ENCODE results near the gene GRHPR. TPM values are rescaled to one million over a fixed set of nuclear protein-coding genes. Genes with fewer than 3 reads are reported as not detected.

GRHPR gene
- total and polyA plus RNA-seq, 10 of the 15 experiments (the other 5 are each of a cell fraction or from before 2014, with no cell fraction given): 52.4 to 194 (median 126) TPM

DNA sequence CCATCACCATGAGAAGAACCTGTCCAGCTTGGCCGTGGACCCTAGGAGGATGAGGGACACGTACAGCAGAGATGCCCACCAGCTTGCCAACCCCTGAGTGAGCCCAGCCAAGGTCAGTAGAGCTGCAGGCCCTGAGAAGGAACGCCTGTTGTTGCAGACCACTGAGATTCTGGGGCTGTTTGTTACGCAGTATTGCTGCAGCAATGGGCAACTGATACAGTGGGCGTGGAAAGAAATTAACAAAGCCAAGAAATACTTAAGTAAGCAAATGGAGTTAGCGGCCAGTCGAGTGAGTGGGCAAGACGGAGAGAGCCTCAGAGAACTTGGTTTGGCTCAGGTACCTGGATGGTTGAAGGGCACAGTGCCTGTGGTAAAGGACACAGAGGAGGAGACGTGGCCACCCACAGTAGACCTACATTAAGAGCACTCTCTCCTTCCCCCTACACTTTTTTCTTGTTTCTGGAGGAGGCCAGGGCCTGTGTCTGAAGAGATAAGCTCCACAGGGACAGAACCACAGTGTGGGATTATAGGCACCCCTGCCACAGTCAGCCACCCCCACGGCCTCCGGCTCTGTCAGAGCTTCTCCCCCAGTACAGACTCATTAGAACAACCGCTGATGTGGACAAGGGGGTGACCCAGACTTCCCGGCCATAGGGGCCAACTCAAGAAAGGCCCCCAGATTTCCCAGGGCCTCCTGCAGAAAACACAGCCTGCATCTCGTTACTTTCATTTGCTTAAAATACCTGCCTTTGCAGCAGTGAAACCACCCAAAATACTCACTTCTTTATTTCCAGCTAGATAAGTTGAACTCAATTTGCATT lies 40.1 kb upstream of the GRHPR start (continued):
- TF ChIP-seq IRF4 (IDR thresholded peaks at IDR 0.05; ENCODE audit: low read depth, low read length) (0 out of 2 replicates have a peak, but pooled peaks have one; percentile 54), ETV6 (conservative IDR thresholded peaks at IDR 0.05 in 1 of 2, IDR thresholded peaks at IDR 0.05 in 1 of 2; ENCODE audit: borderline replicate concordance in 1 of 2, low read depth in 1 of 2) (0 out of 4 replicates have a peak, but pooled peaks of 1 of the 2 experiments have one; percentile 18), SIN3A (IDR thresholded peaks at IDR 0.05; ENCODE audit: low read depth, low read length) (no peak), KDM1A (IDR thresholded peaks at IDR 0.05; ENCODE audit: borderline replicate concordance) (no peak), EED (IDR thresholded peaks at IDR 0.05; ENCODE audit: low read depth) (peak; percentile 83), ZNF207 (IDR thresholded peaks at IDR 0.05; ENCODE audit: borderline replicate concordance) (0 out of 2 replicates have a peak, but pooled peaks have one; percentile 35), HCFC1 (IDR thresholded peaks at IDR 0.05; ENCODE audit: low read length) (no peak)
- TF ChIP-seq, protein P1, sequence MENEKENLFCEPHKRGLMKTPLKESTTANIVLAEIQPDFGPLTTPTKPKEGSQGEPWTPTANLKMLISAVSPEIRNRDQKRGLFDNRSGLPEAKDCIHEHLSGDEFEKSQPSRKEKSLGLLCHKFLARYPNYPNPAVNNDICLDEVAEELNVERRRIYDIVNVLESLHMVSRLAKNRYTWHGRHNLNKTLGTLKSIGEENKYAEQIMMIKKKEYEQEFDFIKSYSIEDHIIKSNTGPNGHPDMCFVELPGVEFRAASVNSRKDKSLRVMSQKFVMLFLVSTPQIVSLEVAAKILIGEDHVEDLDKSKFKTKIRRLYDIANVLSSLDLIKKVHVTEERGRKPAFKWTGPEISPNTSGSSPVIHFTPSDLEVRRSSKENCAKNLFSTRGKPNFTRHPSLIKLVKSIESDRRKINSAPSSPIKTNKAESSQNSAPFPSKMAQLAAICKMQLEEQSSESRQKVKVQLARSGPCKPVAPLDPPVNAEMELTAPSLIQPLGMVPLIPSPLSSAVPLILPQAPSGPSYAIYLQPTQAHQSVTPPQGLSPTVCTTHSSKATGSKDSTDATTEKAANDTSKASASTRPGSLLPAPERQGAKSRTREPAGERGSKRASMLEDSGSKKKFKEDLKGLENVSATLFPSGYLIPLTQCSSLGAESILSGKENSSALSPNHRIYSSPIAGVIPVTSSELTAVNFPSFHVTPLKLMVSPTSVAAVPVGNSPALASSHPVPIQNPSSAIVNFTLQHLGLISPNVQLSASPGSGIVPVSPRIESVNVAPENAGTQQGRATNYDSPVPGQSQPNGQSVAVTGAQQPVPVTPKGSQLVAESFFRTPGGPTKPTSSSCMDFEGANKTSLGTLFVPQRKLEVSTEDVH (IDR thresholded peaks at IDR 0.05; ENCODE audit: low read depth, partially characterized antibody): no peak
- TF ChIP-seq, protein P2, sequence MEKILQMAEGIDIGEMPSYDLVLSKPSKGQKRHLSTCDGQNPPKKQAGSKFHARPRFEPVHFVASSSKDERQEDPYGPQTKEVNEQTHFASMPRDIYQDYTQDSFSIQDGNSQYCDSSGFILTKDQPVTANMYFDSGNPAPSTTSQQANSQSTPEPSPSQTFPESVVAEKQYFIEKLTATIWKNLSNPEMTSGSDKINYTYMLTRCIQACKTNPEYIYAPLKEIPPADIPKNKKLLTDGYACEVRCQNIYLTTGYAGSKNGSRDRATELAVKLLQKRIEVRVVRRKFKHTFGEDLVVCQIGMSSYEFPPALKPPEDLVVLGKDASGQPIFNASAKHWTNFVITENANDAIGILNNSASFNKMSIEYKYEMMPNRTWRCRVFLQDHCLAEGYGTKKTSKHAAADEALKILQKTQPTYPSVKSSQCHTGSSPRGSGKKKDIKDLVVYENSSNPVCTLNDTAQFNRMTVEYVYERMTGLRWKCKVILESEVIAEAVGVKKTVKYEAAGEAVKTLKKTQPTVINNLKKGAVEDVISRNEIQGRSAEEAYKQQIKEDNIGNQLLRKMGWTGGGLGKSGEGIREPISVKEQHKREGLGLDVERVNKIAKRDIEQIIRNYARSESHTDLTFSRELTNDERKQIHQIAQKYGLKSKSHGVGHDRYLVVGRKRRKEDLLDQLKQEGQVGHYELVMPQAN (conservative IDR thresholded peaks at IDR 0.05): no peak
- TF ChIP-seq, protein P3, sequence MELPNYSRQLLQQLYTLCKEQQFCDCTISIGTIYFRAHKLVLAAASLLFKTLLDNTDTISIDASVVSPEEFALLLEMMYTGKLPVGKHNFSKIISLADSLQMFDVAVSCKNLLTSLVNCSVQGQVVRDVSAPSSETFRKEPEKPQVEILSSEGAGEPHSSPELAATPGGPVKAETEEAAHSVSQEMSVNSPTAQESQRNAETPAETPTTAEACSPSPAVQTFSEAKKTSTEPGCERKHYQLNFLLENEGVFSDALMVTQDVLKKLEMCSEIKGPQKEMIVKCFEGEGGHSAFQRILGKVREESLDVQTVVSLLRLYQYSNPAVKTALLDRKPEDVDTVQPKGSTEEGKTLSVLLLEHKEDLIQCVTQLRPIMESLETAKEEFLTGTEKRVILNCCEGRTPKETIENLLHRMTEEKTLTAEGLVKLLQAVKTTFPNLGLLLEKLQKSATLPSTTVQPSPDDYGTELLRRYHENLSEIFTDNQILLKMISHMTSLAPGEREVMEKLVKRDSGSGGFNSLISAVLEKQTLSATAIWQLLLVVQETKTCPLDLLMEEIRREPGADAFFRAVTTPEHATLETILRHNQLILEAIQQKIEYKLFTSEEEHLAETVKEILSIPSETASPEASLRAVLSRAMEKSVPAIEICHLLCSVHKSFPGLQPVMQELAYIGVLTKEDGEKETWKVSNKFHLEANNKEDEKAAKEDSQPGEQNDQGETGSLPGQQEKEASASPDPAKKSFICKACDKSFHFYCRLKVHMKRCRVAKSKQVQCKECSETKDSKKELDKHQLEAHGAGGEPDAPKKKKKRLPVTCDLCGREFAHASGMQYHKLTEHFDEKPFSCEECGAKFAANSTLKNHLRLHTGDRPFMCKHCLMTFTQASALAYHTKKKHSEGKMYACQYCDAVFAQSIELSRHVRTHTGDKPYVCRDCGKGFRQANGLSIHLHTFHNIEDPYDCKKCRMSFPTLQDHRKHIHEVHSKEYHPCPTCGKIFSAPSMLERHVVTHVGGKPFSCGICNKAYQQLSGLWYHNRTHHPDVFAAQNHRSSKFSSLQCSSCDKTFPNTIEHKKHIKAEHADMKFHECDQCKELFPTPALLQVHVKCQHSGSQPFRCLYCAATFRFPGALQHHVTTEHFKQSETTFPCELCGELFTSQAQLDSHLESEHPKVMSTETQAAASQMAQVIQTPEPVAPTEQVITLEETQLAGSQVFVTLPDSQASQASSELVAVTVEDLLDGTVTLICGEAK (IDR thresholded peaks at IDR 0.05; ENCODE audit: borderline replicate concordance): no peak
- TF ChIP-seq, protein P4, sequence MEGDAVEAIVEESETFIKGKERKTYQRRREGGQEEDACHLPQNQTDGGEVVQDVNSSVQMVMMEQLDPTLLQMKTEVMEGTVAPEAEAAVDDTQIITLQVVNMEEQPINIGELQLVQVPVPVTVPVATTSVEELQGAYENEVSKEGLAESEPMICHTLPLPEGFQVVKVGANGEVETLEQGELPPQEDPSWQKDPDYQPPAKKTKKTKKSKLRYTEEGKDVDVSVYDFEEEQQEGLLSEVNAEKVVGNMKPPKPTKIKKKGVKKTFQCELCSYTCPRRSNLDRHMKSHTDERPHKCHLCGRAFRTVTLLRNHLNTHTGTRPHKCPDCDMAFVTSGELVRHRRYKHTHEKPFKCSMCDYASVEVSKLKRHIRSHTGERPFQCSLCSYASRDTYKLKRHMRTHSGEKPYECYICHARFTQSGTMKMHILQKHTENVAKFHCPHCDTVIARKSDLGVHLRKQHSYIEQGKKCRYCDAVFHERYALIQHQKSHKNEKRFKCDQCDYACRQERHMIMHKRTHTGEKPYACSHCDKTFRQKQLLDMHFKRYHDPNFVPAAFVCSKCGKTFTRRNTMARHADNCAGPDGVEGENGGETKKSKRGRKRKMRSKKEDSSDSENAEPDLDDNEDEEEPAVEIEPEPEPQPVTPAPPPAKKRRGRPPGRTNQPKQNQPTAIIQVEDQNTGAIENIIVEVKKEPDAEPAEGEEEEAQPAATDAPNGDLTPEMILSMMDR (IDR thresholded peaks at IDR 0.05 in 2 of 3, conservative IDR thresholded peaks at IDR 0.05 in 1 of 3; ENCODE audit: control insufficient read depth in 2 of 3, extremely low read depth in 1 of 3, insufficient read depth in 1 of 3, low read depth in 3 of 3, low read length in 3 of 3): no peak
- TF ChIP-seq, protein P5, sequence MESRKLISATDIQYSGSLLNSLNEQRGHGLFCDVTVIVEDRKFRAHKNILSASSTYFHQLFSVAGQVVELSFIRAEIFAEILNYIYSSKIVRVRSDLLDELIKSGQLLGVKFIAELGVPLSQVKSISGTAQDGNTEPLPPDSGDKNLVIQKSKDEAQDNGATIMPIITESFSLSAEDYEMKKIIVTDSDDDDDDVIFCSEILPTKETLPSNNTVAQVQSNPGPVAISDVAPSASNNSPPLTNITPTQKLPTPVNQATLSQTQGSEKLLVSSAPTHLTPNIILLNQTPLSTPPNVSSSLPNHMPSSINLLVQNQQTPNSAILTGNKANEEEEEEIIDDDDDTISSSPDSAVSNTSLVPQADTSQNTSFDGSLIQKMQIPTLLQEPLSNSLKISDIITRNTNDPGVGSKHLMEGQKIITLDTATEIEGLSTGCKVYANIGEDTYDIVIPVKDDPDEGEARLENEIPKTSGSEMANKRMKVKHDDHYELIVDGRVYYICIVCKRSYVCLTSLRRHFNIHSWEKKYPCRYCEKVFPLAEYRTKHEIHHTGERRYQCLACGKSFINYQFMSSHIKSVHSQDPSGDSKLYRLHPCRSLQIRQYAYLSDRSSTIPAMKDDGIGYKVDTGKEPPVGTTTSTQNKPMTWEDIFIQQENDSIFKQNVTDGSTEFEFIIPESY (IDR thresholded peaks at IDR 0.05): no peak

Measured in GM12878 (cell line).